ENCODE data around the gene YBEY.

DNA sequence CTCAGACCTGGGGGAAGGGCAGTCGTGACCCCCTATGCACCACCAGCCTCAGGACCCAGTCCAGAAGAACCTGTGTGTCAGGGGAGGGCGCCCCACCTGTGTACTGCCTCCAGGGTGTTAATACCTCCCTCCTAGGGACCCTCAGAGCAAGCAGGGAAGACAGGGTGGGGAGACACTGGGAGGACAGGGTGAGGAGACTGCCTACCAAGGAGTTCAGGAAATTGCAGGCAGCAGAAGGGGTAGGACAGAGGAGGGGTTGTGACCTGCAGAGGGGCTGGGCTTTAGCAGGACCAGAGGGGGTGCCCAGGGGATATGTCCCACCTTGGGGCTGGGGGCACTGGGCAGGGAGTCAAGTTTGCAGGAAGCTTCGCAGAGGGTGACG, 32.3 kb downstream of the YBEY start:
- TF ChIP-seq, protein P1, sequence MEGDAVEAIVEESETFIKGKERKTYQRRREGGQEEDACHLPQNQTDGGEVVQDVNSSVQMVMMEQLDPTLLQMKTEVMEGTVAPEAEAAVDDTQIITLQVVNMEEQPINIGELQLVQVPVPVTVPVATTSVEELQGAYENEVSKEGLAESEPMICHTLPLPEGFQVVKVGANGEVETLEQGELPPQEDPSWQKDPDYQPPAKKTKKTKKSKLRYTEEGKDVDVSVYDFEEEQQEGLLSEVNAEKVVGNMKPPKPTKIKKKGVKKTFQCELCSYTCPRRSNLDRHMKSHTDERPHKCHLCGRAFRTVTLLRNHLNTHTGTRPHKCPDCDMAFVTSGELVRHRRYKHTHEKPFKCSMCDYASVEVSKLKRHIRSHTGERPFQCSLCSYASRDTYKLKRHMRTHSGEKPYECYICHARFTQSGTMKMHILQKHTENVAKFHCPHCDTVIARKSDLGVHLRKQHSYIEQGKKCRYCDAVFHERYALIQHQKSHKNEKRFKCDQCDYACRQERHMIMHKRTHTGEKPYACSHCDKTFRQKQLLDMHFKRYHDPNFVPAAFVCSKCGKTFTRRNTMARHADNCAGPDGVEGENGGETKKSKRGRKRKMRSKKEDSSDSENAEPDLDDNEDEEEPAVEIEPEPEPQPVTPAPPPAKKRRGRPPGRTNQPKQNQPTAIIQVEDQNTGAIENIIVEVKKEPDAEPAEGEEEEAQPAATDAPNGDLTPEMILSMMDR (IDR thresholded peaks at IDR 0.05) = no peak
- TF ChIP-seq POLR2A (IDR thresholded peaks at IDR 0.05) = no peak

Measured in heart left ventricle (tissue), 13 donors.